CD4-positive, alpha-beta T cell treated with Interferon gamma for 1 hour (primary cell): ENCODE results near the gene RNF223.
"Not testable (repeated sequence)": the region's sequence is repeated elsewhere in the genome, so short reads cannot be mapped to it uniquely, and the experiment has no call there.

ENCODE experiments used
- DNase-seq: peaks from one replicate; pipeline ENCODE4 v3.0.0-alpha.2; 2020

RNF223 gene

DNA sequence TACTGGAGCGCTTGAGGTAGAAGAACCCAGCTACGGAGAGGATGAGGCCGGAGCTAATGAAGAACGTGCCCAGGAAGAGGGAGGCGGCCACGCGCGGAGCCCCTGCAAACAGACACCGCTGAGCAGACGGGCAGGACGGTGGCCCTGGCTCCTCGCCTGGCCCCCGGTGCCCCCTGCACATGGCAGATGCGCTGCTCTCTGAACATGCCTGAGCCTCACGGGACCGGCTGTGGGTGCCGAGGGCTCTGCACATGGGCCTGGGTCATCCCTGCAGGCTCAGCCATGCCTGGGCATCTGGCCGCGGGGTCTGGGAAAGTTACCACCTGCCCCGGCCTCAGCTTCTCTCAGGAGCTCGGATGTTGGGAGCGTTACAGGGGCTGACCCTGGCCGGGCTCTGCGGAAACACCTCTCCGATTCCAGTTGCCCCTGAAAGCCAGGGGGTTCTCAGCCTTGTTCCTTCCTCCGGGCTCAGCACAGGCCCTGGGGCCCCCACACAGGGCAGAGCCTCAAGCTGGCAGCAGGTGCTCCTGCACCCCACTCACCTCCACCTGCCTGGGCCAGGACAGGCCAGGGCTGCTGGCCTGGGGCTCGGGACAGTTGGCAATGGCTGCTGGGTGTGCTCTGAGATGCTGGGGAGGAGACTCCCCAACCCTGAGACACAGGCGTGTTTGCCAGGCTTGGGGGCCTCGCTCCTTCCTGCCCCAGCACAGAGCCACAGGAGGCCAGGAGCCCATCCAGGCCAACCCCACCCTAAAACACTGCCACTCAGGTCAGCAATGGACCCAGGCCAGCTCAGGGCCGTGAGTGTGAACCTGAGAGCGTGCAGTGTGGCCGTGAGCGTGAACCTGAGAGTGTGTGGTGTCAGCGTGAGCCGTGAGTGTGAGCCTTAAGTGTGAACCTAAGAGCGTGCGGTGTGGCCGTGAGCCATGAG is 12.1 kb upstream of the RNF223 start:
- no peak for DNase-seq

GRCh38 chr1:1085171-1085841 is 11.2 kb upstream of the RNF223 start:
- no peak for DNase-seq

- no peak for DNase-seq
These were observed 10.5 kb upstream of the RNF223 start for GRCh38 chr1:1084372-1085170.

- DNase-seq, result no peak
These were observed 9.6 kb upstream of the RNF223 start for GRCh38 chr1:1083416-1084371.

DNA sequence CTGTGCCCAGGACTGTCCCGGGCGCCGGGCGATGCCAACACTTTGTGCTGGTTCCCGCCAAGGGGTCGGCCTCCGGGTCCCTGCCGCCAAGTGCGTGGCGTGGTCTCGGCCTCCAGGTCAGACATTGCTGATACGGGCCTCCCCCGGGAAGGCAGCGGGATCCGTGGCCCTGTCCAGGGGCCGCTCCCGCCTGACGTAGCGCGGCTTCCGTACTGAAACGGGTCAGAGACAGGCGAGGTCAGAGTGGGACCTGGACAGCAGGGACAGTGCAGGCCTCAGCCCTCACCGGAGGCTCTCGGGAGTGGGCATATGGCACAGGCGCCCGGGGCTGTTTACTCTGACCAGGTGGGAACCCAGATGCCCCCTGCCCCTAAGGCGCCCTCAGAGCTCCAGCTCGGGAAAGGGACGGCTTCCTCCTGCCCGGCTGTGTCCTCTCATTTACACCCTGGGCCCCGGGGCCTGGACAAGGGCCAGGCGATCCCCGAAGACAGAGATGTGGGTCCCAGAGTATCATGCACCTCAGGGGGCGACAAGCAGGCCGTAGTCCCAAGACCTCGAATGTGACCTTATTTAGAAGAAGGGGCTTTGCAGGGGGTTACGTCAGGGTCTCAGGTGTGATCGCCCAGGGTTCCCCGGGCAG is 8.8 kb upstream of the RNF223 start:
- DNase-seq, result no peak

- DNase-seq, result no peak
These were observed 8.2 kb upstream of the RNF223 start for GRCh38 chr1:1082239-1082775.

DNA sequence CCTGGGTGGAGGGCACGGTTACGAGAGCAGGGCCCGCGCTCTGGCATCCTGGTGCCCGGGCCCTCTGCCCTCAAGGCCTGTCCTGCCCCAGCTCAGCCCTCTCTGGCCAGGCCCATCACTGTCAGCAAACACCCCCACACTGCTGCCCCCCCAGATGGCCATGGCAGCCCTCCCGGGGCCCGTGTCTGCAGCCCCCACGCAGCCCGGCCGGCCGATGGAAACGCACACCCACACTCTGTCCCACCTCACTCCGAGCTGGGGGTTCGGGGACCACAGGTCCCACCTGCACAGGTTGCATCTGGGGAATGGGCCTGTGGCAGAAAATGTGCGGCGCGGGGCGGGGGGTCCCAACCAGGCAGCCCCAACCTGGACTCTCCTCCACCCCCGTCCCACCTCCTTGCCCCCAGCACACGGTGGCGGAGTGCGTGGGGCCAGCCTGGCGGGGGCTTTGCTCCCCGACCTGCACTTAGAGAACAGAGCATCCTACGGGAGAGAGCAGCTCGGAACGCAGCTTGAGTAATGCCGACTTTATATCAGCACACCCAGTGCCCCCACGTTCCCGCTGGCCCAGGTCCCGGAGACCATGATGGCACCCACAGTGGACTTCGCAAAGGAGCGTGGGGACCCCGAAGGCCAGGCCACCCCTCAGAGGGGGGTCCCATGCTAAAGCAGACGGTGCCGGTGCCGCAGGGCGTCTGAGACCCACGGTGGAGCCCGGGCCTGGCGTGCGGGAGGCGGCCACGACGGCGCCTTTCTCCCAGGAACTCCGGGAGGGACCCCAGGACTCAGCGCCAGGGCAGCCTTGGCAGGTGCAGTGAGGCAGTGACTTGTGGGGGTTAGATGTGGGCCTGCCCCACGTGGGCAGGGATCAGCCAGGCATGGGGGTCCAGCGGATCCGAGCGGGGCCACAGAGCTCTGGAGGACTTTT is 7.5 kb upstream of the RNF223 start:
- DNase-seq, result no peak

GRCh38 chr1:1080951-1081310 is 6.8 kb upstream of the RNF223 start:
- no peak for DNase-seq

- no peak for DNase-seq
These were observed 6.1 kb upstream of the RNF223 start for GRCh38 chr1:1080122-1080757.

GRCh38 chr1:1079408-1080121 is 5.5 kb upstream of the RNF223 start:
- peak; percentile 22 for DNase-seq

DNA sequence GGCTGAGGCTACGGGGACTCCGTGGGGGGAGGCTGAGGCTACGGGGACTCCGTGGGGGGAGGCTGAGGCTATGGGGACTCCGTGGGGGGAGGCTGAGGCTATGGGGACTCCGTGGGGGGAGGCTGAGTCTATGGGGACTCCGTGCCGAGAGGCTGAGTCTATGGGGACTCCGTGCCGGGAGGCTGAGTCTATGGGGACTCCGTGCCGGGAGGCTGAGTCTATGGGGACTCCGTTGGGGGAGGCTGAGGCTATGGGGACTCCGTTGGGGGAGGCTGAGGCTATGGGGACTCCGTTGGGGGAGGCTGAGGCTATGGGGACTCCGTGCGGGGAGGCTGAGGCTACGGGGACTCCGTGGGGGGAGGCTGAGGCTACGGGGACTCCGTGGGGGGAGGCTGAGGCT is 3.3 kb upstream of the RNF223 start:
- DNase-seq, result not testable (repeated sequence)

GRCh38 chr1:1075148-1075935 is 1.2 kb upstream of the RNF223 start:
- DNase-seq, result no peak

GRCh38 chr1:1074631-1075147 is 583 bp upstream of the RNF223 start:
- DNase-seq, result no peak

DNA sequence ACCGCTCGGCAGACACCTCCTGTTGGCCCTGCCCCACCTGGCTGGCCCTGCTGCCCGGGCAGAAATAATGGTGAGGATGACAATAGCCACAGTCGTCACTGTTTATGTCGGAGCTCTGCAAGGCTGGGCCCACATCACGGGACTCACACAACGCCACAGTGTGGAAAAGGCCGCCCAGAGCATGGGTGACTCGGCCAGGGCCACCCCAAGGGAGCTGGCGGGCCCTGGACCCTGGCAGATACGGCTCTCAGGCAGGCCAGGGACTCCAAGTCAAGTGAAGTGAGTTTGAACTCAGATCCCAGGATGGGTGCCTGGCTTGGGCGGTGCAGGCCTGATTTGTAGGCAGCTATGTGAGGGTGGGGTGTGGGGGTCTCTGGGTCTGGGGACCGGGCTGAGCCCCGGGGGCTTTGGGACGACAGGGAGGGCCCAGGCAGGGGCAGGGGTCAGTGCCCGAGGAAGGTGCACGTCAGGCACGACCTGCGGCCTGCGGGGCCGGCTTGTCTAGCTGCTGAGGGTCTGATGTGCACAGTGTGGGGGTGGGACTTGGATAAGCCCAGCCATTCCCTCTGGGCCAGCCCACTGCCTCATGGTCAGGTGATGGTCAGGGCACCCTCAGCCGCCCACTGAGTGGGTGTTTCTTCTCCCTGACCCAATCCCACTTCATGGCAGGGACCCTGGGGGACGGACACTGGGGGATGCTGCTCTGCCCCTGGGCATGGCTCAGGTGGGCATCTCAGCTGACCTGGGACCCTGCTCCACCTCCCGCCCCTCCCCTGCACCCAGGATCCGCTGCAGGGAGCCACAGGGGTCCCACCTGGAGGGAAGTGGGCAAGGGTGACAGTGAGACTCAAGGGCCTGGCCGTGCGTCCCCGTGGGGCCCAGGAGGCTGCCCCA is 1.0 kb downstream of the RNF223 start:
- DNase-seq, result no peak

- no peak for DNase-seq
These were observed 1.7 kb downstream of the RNF223 start for GRCh38 chr1:1072299-1072848.

DNA sequence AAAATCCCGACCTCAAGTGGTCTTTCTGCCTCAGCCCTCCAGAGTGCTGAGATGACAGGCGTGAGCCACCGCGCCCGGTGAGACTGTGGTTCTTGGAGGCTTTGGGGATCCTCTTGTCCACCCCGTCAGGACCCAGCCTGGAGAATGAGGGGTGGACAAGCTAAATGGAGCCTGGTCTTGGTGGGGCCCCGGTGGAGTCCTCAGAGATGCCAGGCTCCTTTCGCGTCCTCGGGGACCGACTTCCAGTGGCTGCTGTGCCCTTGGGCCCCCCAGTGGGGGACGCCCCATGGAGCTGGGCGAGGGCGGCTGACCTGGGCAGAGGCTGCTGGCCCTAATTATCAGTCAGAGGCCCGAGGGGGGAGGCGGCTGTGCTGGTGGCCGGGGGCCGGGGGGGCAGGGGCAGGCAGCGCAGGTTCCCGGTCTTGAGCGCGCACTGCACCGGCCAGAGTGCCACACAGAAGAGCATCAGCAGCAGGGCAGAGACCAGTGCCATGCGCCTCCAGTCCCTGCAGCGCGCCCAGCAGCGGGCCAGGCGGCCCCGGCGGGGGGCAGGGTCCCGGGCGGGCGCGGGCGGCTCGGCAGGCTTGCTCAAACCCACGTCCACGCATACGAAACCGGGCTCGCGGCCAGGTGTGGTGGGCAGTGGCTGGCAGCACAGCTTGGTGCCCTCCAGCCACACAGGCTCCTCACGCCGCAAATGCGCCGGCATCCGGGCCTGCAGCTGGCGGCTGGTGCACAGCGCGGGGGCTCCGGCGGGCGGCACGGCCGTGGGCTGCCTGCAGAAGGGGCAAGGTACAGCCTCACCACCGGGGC is 2.4 kb downstream of the RNF223 start:
- no peak for DNase-seq
